Non-pigmented ciliary epithelial cell (primary cell): ENCODE data around the gene REEP1.
A peak's percentile ranks its signal among the peaks of the same experiment; 100 is the strongest.
"Not testable (repeated sequence)": the region's sequence is repeated elsewhere in the genome, so short reads cannot be mapped to it uniquely, and the experiment has no call there.

Experiments used
- DNase-seq: peaks from one replicate; pipeline ENCODE4 v3.0.0-alpha.2; 2010; ENCODE audit warnings: low read depth

The REEP1 gene

GRCh38 chr2:86224645-86225355, 112.6 kb downstream of the REEP1 start:
- DNase-seq = no peak

GRCh38 chr2:86223927-86224560, 113.4 kb downstream of the REEP1 start:
- DNase-seq = no peak

- DNase-seq = peak; percentile 30
Measured at GRCh38 chr2:86223140-86223926, 114.1 kb downstream of the REEP1 start.

DNA sequence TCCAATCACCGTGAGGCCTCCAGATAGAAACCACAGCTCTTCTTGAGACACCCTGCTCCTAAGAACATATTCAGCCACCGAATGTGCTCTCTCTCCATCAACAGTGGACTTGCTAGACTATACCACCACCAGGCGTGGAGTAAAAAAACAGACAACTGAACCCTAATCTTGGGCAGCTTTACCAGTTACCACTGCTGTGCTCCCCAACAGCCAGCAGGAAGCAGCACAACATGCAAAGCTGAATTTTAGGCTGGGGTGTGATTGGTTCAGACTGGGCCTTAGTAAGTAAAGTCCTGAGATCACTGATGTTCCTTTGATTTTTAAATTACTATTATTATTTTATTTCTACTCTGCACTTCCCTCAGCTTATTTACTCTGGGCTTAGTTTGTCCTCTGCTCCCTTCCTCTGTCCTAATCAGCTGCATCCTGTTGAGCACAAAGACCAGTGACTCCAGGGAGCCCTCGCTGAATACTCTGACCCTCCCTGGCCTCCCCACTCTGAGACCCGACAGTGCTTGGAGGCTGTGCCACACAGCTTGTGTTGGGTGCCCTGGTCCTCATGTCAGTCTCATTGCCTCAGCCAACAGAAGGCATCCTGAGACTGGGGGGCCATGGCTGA, 116.3 kb downstream of the REEP1 start:
- DNase-seq = no peak

GRCh38 chr2:86219896-86220295, 117.5 kb downstream of the REEP1 start:
- DNase-seq = no peak

GRCh38 chr2:86218124-86218523, 119.3 kb downstream of the REEP1 start:
- no peak for DNase-seq

GRCh38 chr2:86216575-86217555, 120.6 kb downstream of the REEP1 start:
- no peak for DNase-seq

GRCh38 chr2:86214503-86214832, 123.0 kb downstream of the REEP1 start:
- no peak for DNase-seq

DNA sequence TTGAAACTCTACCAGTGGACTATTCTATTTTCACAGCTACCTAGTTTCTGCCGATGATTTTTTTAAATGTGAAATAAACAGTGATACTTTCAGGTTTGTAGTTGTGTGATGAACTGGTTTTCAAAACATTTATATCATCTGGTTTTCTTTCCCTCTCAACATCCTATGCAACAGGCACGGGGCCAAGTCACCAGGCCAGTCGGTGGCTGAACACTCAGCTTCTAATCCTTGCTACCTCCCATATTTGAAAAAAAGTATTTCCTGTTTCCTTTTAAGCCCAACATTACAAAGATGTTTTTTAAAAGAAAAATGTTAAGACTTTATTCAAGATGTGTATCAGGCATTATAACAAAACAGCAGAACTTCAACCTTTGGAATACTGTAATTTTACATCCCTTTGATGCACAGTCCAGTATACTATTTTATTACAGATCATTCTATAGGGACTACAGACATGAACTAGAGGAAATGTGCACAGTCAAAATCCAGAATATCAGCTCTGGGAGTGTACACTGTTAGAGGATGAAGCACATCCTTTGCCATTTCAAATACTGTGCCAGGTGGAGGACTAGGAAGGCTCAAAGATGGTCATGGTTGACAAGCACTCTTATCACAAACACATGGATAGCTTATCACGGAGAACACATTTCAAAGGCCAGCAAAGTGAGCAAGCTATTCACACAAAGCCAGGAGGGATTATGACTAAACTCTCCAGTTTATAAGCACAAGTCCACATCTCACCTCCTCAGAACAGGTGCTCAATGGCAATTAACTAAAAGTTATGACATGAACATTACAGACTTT, 123.5 kb downstream of the REEP1 start:
- no peak for DNase-seq

- no peak for DNase-seq
Measured at GRCh38 chr2:86213056-86213455, 124.4 kb downstream of the REEP1 start.

- DNase-seq = no peak
Measured at GRCh38 chr2:86211796-86212188, 125.6 kb downstream of the REEP1 start.

GRCh38 chr2:86211033-86211795, 126.2 kb downstream of the REEP1 start:
- DNase-seq = no peak

GRCh38 chr2:86204458-86204857, 133.0 kb downstream of the REEP1 start:
- DNase-seq = no peak

- no peak for DNase-seq
Measured at GRCh38 chr2:86203614-86204013, 133.8 kb downstream of the REEP1 start.

DNA sequence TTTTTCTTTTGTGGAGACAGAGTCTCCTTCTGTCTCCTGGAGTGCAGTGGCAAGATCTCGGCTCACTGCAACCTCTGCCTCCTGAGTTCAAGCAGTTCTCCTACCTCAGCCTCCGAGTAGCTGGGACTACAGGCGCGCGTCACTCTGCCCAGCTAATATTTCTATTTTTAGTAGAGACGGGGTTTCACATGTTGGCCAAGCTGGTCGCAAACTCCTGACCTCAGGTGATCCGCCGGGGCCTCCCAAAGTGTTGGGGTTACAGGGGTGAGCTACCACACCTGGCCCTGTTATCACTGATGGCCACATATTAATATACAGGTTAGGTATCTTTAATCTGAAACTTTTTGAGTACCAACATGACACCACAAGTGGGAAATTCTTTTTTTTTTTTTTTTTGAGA, 134.7 kb downstream of the REEP1 start:
- DNase-seq = no peak

DNA sequence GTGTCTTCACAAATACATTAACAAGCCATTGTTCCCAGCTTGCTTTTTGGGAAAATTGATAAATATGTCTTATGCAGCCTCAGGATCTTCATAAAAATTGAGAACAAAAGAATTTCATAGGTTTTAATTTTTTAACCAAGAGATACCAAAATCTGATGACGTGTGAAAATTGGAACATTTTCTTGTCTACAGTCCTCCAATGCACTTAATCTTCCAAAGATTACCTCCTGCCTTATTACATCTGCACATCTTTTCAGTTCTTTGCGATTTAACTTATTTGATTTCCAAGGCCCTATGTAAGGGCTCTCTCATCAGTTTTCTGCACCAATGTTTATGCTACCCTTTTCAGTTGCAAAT, 135.1 kb downstream of the REEP1 start:
- no peak for DNase-seq

- no peak for DNase-seq
Measured at GRCh38 chr2:86201671-86202335, 135.6 kb downstream of the REEP1 start.

GRCh38 chr2:86200564-86200963, 136.9 kb downstream of the REEP1 start:
- not testable (repeated sequence) for DNase-seq

DNA sequence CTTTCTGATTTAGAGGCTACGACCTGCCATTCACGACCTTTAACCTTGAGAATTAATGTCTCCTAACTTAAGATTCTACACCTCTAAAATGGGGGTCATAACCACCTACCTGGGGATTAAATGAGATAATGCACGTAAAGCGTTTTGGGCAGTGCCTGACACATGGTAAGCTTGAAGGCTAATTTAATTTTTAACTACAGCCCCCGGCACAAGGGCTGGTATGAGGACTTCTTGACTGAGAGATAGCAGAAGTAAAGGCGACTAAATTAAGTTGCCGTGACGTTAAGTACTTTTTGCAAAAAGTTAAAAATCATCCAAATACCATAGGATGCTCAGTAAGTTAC, 137.6 kb downstream of the REEP1 start:
- no peak for DNase-seq
